Esophagus muscularis mucosa (tissue), 4 donors: ENCODE results near the gene TNK2.
"Not testable (repeated sequence)": the region's sequence is repeated elsewhere in the genome, so short reads cannot be mapped to it uniquely, and the experiment has no call there.

Experiments used
- EP300 ChIP-seq: sonication (generic); formaldehyde crosslinking; IDR thresholded peaks from one replicate; pipeline ENCODE4 v1.6.1; 2017; ENCODE audit warnings: antibody characterized with exemption
- POLR2A ChIP-seq: fragments of 450-650 bp; IDR thresholded peaks from one replicate; pipeline ENCODE4 v1.6.1; 2017; ENCODE audit warnings: antibody characterized with exemption, moderate library complexity, mild to moderate bottlenecking, low read depth
- POLR2AphosphoS5 ChIP-seq, 2 donors: sonication (generic); formaldehyde crosslinking; IDR thresholded peaks; one replicate each; pipeline ENCODE4 v1.6.1; 2017; ENCODE audit warnings: antibody characterized with exemption in 2 of 2
- TF ChIP-seq, protein P1 (sequence below), 3 experiments: fragments of 200-600 bp in 2 of 3; fragments of 450-650 bp in 1 of 3; sonication (generic) in 2 of 3; IDR thresholded peaks; one replicate each; pipeline ENCODE4 v1.5.1; 2017 to 2019; ENCODE audit warnings: antibody characterized with exemption in 3 of 3, mild to moderate bottlenecking in 2 of 3, moderate library complexity in 1 of 3

DNA sequence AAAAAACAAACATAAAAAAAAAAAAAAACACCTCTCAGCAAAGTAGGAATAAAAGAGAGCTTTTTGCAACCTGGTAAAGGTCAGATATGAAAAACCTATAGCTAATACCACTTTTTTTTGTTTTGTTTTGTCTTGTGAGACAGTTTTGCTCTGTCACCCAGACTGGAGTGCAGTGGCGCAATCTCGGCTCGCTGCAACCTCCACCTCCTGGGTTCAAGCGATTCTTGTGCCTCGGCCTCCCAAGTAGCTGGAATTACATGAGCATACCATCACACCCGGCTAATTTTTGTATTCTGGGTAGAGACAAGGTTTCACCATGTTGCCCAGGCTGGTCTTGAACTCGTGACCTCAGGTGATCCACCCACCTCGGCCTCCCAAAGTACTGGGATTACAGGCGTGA lies 5.7 kb downstream of the TNK2 start:
- not testable (repeated sequence) for TF ChIP-seq POLR2A; EP300; POLR2AphosphoS5 (IDR thresholded peaks at IDR 0.05)
- TF ChIP-seq, protein P1, sequence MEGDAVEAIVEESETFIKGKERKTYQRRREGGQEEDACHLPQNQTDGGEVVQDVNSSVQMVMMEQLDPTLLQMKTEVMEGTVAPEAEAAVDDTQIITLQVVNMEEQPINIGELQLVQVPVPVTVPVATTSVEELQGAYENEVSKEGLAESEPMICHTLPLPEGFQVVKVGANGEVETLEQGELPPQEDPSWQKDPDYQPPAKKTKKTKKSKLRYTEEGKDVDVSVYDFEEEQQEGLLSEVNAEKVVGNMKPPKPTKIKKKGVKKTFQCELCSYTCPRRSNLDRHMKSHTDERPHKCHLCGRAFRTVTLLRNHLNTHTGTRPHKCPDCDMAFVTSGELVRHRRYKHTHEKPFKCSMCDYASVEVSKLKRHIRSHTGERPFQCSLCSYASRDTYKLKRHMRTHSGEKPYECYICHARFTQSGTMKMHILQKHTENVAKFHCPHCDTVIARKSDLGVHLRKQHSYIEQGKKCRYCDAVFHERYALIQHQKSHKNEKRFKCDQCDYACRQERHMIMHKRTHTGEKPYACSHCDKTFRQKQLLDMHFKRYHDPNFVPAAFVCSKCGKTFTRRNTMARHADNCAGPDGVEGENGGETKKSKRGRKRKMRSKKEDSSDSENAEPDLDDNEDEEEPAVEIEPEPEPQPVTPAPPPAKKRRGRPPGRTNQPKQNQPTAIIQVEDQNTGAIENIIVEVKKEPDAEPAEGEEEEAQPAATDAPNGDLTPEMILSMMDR (IDR thresholded peaks at IDR 0.05), result not testable (repeated sequence)
